ENCODE results near the gene OR2J2.
"Not testable (repeated sequence)": the region's sequence is repeated elsewhere in the genome, so short reads cannot be mapped to it uniquely, and the experiment has no call there.

OR2J2 gene

DNA sequence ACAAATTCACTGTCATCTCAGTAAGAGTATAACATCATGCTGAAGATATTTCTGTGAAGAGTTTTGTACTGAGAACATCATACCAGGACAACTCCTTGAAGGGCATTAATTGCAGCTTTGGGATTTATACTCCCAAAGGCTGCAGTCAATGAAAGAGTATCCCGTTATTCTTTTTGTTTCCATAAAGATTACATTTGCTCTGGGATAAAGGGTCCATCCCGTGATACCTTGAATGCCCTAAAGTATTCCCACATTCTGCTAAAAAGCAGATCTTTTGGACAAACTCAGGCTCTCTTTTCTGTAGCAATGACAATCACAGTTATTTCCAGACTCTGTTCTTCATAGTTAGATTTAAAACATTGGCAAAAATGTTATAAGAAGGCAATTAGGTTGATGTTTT lies at the start of gene OR2J2:
Gene OR2J2, plus strand, starts transcription at position 301 of the 400 bp plus-strand sequence. CDS start 2,729 bp downstream, outside the sequence.
- not testable (repeated sequence) for DNase-seq (ENCODE audit: low spot score)

DNA sequence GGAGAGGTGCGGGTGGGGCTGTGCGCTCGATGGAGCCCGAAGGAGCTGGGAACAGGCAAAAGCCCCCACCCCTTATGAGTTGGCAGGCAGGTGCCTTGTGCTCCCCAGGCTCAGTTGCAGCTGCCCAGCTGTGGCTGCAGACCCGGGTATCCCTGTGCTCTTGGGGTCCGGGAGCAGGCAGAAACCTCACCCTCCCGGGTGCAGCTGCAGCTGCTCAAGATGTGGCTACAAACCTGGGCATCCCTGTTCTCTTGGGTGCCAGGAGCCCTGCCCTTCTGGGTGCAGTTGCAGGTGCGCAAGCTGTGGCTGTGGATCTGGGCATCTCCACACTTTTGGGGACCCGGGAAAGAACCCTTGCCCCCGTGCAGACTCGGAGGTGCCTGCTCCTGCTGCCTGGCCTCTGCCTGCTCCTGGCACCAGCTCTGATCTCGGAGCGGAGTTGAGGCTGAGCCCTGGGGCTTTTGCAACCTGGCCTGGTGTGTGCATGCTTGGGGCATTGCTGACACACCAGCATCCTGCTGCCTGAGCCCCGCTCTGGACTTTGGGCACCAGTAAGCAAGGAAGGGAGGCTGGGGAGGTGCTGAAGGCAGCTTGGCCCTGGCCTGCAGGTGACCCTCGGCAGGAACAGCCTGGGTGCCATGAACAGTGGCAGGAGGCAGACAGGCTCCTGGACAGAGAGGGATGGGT lies 41.2 kb upstream of the OR2J2 start:
- no peak for DNase-seq (ENCODE audit: low spot score)
- TF ChIP-seq, protein P1, sequence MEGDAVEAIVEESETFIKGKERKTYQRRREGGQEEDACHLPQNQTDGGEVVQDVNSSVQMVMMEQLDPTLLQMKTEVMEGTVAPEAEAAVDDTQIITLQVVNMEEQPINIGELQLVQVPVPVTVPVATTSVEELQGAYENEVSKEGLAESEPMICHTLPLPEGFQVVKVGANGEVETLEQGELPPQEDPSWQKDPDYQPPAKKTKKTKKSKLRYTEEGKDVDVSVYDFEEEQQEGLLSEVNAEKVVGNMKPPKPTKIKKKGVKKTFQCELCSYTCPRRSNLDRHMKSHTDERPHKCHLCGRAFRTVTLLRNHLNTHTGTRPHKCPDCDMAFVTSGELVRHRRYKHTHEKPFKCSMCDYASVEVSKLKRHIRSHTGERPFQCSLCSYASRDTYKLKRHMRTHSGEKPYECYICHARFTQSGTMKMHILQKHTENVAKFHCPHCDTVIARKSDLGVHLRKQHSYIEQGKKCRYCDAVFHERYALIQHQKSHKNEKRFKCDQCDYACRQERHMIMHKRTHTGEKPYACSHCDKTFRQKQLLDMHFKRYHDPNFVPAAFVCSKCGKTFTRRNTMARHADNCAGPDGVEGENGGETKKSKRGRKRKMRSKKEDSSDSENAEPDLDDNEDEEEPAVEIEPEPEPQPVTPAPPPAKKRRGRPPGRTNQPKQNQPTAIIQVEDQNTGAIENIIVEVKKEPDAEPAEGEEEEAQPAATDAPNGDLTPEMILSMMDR (IDR thresholded peaks at IDR 0.05; ENCODE audit: extremely low read depth, missing control alignments): no peak

DNA sequence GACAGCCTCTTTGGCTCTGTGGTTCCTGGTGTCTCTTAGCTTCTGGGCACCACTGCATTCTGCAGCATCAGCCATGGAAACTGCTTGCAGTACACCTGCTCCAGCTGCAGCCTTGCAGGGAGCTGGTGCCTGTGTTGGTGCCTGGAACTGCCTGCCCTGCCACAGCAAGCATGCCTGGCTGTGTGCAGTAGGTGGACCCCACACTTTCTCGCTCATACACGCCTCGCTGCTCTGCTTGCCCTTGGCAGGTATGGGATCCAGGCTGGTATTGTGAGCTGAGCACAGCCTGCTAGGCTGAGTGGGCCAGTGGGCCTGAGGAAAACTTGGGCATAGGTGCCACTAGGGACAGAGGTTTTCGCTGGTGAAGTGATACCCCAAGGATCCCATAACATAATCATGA lies 40.1 kb upstream of the OR2J2 start:
- no peak for DNase-seq (ENCODE audit: low spot score)
- TF ChIP-seq, protein P1 (IDR thresholded peaks at IDR 0.05; ENCODE audit: extremely low read depth, missing control alignments): no peak

DNA sequence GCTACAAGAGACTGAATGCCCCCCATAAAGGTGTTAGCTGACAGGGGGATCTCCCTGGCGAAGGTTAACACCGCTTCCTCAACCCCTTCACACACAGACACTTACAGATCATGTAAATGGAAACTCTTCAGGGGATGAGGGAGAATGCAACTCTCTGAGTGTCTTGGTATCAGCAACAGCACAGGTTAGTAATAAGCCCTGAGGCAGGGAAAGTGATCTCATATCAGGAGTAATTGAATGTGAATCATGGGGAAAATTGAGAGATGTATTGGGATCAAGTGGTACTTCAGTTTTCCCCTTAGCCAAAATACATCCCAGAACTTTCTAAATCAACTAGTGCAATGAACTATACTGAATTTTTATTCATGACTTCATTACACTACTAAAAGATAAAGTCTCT lies 39.0 kb upstream of the OR2J2 start:
- DNase-seq (ENCODE audit: low spot score): no peak
- TF ChIP-seq, protein P1 (IDR thresholded peaks at IDR 0.05; ENCODE audit: extremely low read depth, missing control alignments): no peak

DNA sequence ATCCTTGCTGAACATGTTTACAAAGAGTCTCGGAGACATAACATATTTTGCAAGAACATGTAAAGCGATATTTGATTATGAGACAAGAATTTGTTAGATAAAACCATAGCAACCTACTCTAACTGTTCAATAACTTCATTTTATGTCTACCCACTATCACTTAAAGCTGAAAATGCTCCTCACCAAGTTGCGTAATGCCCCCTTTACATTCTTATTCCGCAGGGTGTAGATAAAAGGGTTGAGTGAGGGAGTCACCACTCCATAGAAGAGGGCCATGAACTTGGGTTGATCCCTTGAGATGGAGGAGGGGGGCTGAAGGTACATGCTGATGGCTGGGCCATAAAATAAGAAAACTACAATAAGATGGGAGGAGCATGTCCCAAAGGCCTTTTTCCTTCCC lies 33.0 kb upstream of the OR2J2 start:
- DNase-seq (ENCODE audit: low spot score): no peak
- TF ChIP-seq, protein P1 (IDR thresholded peaks at IDR 0.05; ENCODE audit: extremely low read depth, missing control alignments): no peak

DNA sequence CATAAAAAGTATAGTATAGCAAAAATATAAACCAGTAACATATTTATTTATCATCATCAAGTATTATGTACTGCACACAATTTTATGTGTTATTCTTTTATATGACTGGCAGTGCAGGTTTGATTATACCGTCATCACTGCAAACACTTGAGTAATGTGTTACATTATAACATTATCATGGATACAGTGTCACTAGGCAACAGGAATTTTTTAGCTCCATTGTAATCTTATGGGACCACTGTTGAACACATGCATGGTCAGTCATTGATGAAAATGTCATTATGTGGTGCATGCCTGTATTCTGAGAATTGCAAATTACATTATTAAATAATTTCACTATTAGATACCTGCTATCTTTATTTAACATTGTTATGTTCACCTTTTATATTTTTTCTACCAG lies 29.1 kb upstream of the OR2J2 start:
- TF ChIP-seq, protein P1 (IDR thresholded peaks at IDR 0.05; ENCODE audit: extremely low read depth, missing control alignments): no peak
- no peak for DNase-seq (ENCODE audit: low spot score)

DNA sequence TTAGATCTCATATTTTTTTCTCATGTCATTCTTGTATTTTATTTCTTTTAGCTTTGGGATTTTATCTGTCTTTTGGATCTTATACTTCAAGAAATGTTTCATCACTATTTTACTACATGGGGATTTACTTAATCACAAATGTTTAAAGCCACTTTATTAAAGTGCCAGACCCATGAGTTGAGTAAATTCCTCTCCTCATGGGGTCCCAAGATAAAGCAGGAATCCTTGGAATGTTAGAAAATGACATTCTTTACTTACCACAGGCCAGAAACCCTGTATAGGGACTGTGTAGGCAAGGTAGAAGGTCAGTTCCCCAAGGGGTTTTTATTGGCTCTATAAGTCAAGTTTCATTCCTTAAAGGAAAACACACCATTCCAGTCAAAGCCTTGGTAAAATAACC lies 28.4 kb upstream of the OR2J2 start:
- TF ChIP-seq, protein P1 (IDR thresholded peaks at IDR 0.05; ENCODE audit: extremely low read depth, missing control alignments): no peak
- DNase-seq (ENCODE audit: low spot score): no peak

DNA sequence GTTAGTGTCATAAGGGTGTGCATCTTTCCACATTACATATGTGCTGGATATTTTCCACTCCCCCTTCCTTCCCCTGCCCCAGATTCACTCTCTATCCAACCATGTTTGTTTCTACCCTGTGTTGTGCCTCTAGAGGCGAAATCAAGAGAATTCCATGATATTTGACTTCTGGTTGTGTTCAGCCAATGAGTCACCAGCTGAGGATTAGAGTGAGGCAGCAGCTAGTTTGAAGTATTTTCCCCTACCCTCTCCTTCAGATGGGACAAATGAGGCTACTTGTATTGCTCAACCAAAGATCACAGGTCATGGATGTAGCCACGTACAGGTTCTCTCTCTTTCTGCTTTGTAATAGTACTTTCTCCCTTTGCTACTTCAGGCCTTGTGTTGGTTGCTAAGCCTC lies 24.5 kb upstream of the OR2J2 start:
- DNase-seq (ENCODE audit: low spot score): no peak
- TF ChIP-seq, protein P1 (IDR thresholded peaks at IDR 0.05; ENCODE audit: extremely low read depth, missing control alignments): no peak

Measured in GM20000 (cell line).